Glomerular visceral epithelial cell (primary cell): Measurements from ENCODE around the gene CKMT1A.
"Not testable (repeated sequence)": the region's sequence is repeated elsewhere in the genome, so short reads cannot be mapped to it uniquely, and the experiment has no call there.

ENCODE experiments used
- DNase-seq: peaks from one replicate; pipeline ENCODE4 v3.0.0-alpha.2; 2016; ENCODE audit errors: extremely low spot score

Gene CKMT1A

GRCh38 chr15:43693148-43694022 is at the start of gene CKMT1A:
TSS of gene CKMT1A (plus strand) at chr15:43693859. CDS start at chr15:43694051, 192 bp downstream.
- not testable (repeated sequence) for DNase-seq

GRCh38 chr15:43648649-43649429 is 44.8 kb upstream of the CKMT1A start, which contains the start of gene CATSPER2:
TSS of gene CATSPER2 (minus strand) at chr15:43648844. CDS start at chr15:43648061, 783 bp downstream.
- DNase-seq = no peak

GRCh38 chr15:43649430-43649926 is 44.2 kb upstream of the CKMT1A start:
- not testable (repeated sequence) for DNase-seq

- DNase-seq = not testable (repeated sequence)
Observed at GRCh38 chr15:43659727-43660126, 33.9 kb upstream of the CKMT1A start.

- not testable (repeated sequence) for DNase-seq
Observed at GRCh38 chr15:43662293-43662692, 31.4 kb upstream of the CKMT1A start.

- DNase-seq = not testable (repeated sequence)
Observed at GRCh38 chr15:43663333-43663732, 30.3 kb upstream of the CKMT1A start.

GRCh38 chr15:43666177-43666576 is 27.5 kb upstream of the CKMT1A start:
- DNase-seq = not testable (repeated sequence)

GRCh38 chr15:43674175-43674574 is 19.5 kb upstream of the CKMT1A start:
- not testable (repeated sequence) for DNase-seq

- not testable (repeated sequence) for DNase-seq
Observed at GRCh38 chr15:43689604-43690301, 3.9 kb upstream of the CKMT1A start.

GRCh38 chr15:43692679-43693078 is 980 bp upstream of the CKMT1A start:
- DNase-seq = not testable (repeated sequence)

GRCh38 chr15:43702174-43702573 is 8.5 kb downstream of the CKMT1A start:
- no peak for DNase-seq

GRCh38 chr15:43702701-43703424 is 9.2 kb downstream of the CKMT1A start:
- DNase-seq = no peak

GRCh38 chr15:43710431-43711131 is 16.9 kb downstream of the CKMT1A start:
- DNase-seq = not testable (repeated sequence)

GRCh38 chr15:43723151-43723550 is 29.5 kb downstream of the CKMT1A start:
- no peak for DNase-seq

- not testable (repeated sequence) for DNase-seq
Observed at GRCh38 chr15:43726306-43726705, 32.6 kb downstream of the CKMT1A start.

- DNase-seq = not testable (repeated sequence)
Observed at GRCh38 chr15:43728053-43728725, 34.5 kb downstream of the CKMT1A start.

GRCh38 chr15:43735416-43735815 is 41.8 kb downstream of the CKMT1A start:
- DNase-seq = no peak

GRCh38 chr15:43746245-43746902 is 52.7 kb downstream of the CKMT1A start, which contains the start of gene PDIA3:
TSS of gene PDIA3 (plus strand) at chr15:43746438. CDS start at chr15:43746540, 102 bp downstream.
- peak; percentile 91 for DNase-seq

GRCh38 chr15:43746903-43747309 is 53.2 kb downstream of the CKMT1A start:
- peak; percentile 32 for DNase-seq
